Astrocyte of the cerebellum (primary cell): ENCODE measurements around the gene WIPF1.

ENCODE experiments used
- DNase-seq: peaks from one replicate; pipeline ENCODE4 v3.0.0-alpha.2; 2011; ENCODE audit warnings: low read depth
- H3K4me3 ChIP-seq: 2 replicates; pipeline ENCODE4 v1.5.1; 2011; ENCODE audit warnings: mild to moderate bottlenecking, low read depth, low read length, moderate library complexity
- in situ Hi-C: cut with HindIII; loops from 2 replicates; pipeline ENCODE4 v1.10.0; 2017; ENCODE audit warnings: low sequenced_read_pairs
- TF ChIP-seq, protein P1 (sequence below): IDR thresholded peaks from 2 replicates; pipeline ENCODE4 v1.5.1; 2012; ENCODE audit warnings: low read length, low read depth, moderate library complexity, mild to moderate bottlenecking; ENCODE audit errors: missing control alignments

Gene WIPF1

DNA sequence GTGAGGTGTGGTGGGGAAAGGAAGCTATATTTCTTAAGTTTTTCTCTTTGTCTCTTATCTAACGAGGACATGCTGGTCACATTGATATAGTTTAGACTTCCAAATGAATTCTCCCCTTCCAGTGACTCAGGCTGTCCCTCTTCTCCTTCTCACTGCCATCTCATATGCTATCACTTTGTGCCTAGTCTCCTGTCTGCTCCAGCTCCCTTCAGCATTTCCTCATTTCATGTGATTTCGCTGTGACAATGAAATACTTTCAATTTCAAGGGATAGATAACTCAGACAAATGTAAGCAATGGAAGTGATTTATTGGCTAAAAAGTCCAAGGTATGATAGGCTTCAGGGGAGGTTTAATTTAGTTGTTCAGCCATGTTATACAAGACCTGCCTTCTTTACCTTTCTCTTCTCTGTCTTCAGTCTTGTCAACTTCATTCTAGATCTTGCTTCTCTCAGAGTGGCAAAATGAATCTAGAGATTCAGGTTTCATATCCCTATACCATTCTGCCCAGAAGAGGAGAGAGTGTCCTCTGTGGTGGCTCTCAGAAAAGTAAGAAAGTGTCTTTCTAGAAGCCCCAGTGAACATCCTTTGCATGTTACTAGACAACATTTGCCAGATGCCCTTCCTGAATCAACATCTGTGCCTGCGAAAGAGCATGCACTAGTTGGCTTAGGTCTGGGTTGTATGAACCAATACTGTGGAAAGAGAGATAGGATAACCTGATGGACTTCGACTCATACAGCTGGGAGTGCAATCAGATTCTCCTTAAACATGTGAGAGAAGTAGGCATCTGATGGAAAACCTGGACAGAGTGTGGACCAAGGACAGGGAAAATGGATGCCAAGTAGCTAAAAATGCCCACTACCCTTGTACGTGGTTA is 80.9 kb downstream of the WIPF1 start:
- no peak overlapping the region for H3K4me3 ChIP-seq
- in situ Hi-C loops = no loop called here
- TF ChIP-seq, protein P1, sequence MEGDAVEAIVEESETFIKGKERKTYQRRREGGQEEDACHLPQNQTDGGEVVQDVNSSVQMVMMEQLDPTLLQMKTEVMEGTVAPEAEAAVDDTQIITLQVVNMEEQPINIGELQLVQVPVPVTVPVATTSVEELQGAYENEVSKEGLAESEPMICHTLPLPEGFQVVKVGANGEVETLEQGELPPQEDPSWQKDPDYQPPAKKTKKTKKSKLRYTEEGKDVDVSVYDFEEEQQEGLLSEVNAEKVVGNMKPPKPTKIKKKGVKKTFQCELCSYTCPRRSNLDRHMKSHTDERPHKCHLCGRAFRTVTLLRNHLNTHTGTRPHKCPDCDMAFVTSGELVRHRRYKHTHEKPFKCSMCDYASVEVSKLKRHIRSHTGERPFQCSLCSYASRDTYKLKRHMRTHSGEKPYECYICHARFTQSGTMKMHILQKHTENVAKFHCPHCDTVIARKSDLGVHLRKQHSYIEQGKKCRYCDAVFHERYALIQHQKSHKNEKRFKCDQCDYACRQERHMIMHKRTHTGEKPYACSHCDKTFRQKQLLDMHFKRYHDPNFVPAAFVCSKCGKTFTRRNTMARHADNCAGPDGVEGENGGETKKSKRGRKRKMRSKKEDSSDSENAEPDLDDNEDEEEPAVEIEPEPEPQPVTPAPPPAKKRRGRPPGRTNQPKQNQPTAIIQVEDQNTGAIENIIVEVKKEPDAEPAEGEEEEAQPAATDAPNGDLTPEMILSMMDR = no peak
- no peak for DNase-seq

DNA sequence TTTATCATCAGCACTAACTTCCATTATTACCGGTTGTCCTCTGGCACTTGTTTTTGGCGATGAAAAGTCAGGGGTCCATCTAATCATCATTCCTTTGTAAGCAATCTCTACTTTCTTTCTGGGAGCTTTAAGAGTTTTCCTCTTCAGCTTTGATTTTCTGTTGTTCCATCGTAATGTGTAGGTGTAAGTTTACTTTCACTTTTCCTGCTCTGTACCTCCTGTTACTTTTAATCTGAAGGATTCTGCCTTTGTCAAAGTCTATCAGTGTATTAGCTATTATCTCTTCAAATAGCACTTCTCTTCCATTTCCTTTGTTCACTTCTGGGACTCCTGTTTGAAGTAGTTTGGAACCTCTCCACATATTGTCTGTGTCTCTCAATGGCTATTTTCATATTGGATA is 85.3 kb downstream of the WIPF1 start:
- in situ Hi-C loops = no loop called here
- H3K4me3 ChIP-seq = no peak overlapping the region
- TF ChIP-seq, protein P1 = no peak
- DNase-seq = no peak

DNA sequence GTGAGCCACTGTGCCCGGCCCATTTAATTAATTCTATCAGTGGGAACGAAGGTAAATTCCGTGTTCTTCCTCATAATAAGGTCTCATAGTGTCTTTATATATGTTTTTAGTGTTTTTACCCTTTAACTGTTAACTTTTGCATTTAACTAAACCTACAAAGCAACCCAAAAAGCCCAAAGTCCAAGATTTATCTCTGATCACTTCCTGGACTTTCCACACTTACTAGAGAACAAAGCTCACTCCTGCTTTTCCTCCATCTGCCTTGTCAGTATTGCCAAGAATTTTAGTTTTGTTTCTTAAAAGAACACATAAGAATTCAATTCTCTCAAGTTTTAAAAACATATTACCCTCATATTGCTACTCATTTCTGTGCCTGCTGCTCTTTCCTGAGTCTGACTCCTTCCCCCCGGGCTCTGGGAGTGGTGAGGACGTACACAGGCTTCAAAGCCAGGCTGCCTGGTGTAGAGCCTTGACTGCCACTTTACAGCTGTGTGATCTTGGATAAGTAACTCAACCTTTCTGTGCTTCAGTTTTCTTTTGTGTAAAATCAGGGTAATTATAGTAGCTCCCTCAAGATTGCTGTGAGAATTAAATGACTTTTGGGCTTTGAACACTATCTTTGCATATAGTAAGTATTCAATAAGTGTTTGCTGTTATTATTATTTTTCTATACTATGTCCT is 85.9 kb downstream of the WIPF1 start:
- in situ Hi-C loops = no loop called here
- TF ChIP-seq, protein P1 = no peak

DNA sequence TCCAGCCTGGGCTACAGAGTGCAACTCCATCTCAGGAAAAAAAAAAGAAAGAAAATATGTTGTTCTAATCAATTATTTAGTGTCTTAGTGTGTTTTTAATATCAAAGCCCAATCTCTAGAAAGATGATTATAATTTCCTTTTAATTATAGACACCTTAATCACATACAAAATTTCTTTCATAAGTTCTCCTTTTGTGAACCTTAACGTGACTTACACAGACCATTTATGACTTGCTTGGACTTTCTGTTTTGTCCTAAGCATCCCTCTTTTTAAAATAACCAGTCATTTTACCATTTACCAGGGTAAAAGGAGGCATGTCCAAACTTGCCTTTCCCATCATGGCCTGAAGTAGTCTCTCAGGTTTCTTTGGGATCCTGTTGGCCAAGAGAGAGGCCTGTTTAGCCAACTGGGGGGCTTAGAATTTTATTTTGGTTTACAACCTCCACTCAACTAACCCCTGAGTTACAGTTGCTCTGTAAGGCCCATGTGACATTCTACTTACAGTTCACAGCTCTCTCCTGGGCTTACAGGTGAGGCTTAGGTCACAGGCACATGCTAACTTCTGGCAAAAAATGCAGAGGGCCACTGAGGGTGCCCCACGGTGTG is 86.9 kb downstream of the WIPF1 start:
- TF ChIP-seq, protein P1 = no peak
- H3K4me3 ChIP-seq = no peak overlapping the region
- in situ Hi-C loops = no loop called here
- no peak for DNase-seq

More for the DNA sequence above, 85.9 kb downstream of the WIPF1 start:
- no peak for DNase-seq
- no peak overlapping the region for H3K4me3 ChIP-seq
